ENCODE measurements around the gene RGS6. TPM values are rescaled to one million over a fixed set of nuclear protein-coding genes. Genes with fewer than 3 reads are reported as not detected.
A peak's percentile ranks its signal among the peaks of the same experiment; 100 is the strongest.

The RGS6 gene
- total RNA-seq, 1 donor from 2014 or later, result 5.1 TPM

GRCh38 chr14:72448212-72448611 is 516.0 kb downstream of the RGS6 start:
- no peak overlapping the region for H3K4me3 Mint-ChIP-seq (ENCODE audit: low read depth)
- no peak overlapping the region for H3K27ac Mint-ChIP-seq
- peaks cover 25% of the 10 kb centered on the region for H3K4me1 Mint-ChIP-seq (ENCODE audit: low read depth)
- no peak for DNase-seq (ENCODE audit: low spot score, unreplicated experiment)
- TF ChIP-seq CTCF (IDR thresholded peaks at IDR 0.05; ENCODE audit: unreplicated experiment), result no peak
- no peaks in the 10 kb centered on the region for H3K27me3 Mint-ChIP-seq
- H3K9me3 Mint-ChIP-seq (ENCODE audit: low read depth), result peaks cover 3% of the 10 kb centered on the region
- peaks cover 2% of the 10 kb centered on the region for H3K36me3 Mint-ChIP-seq (ENCODE audit: insufficient read depth)

GRCh38 chr14:72450473-72451044 is 518.3 kb downstream of the RGS6 start:
- Mint-ChIP-seq H3K27me3 (no peaks in the 10 kb centered on the region), H3K4me1 (ENCODE audit: low read depth) (peaks cover 41% of the 10 kb centered on the region), H3K9me3 (ENCODE audit: low read depth) (peaks cover 3% of the 10 kb centered on the region), H3K27ac (no peak overlapping the region), H3K4me3 (ENCODE audit: low read depth) (no peak overlapping the region), H3K36me3 (ENCODE audit: insufficient read depth) (peaks cover 2% of the 10 kb centered on the region)
- no peak for TF ChIP-seq CTCF (IDR thresholded peaks at IDR 0.05; ENCODE audit: unreplicated experiment)
- no peak for DNase-seq (ENCODE audit: low spot score, unreplicated experiment)

GRCh38 chr14:72451054-72451972 is 519.1 kb downstream of the RGS6 start:
- peaks cover 41% of the 10 kb centered on the region for H3K4me1 Mint-ChIP-seq (ENCODE audit: low read depth)
- peaks cover 2% of the 10 kb centered on the region for H3K36me3 Mint-ChIP-seq (ENCODE audit: insufficient read depth)
- TF ChIP-seq CTCF (IDR thresholded peaks at IDR 0.05; ENCODE audit: unreplicated experiment), result no peak
- H3K4me3 Mint-ChIP-seq (ENCODE audit: low read depth), result no peak overlapping the region
- peaks cover 3% of the 10 kb centered on the region for H3K9me3 Mint-ChIP-seq (ENCODE audit: low read depth)
- no peaks in the 10 kb centered on the region for H3K27me3 Mint-ChIP-seq
- peak overlapping the region; percentile 23 for H3K27ac Mint-ChIP-seq
- no peak for DNase-seq (ENCODE audit: low spot score, unreplicated experiment)

- no peaks in the 10 kb centered on the region for H3K27me3 Mint-ChIP-seq
- H3K36me3 Mint-ChIP-seq (ENCODE audit: insufficient read depth), result peaks cover 2% of the 10 kb centered on the region
- H3K4me3 Mint-ChIP-seq (ENCODE audit: low read depth), result no peak overlapping the region
- H3K4me1 Mint-ChIP-seq (ENCODE audit: low read depth), result peaks cover 41% of the 10 kb centered on the region
- H3K27ac Mint-ChIP-seq, result peak overlapping the region; percentile 33
- TF ChIP-seq CTCF (IDR thresholded peaks at IDR 0.05; ENCODE audit: unreplicated experiment), result no peak
- DNase-seq (ENCODE audit: low spot score, unreplicated experiment), result no peak
- H3K9me3 Mint-ChIP-seq (ENCODE audit: low read depth), result peaks cover 3% of the 10 kb centered on the region
These were observed 520.5 kb downstream of the RGS6 start for GRCh38 chr14:72452774-72453173.

GRCh38 chr14:72454388-72455160 is 522.3 kb downstream of the RGS6 start:
- Mint-ChIP-seq H3K36me3 (ENCODE audit: insufficient read depth) (peaks cover 2% of the 10 kb centered on the region), H3K4me3 (ENCODE audit: low read depth) (no peak overlapping the region), H3K27ac (no peak overlapping the region), H3K9me3 (ENCODE audit: low read depth) (peaks cover 3% of the 10 kb centered on the region), H3K27me3 (no peaks in the 10 kb centered on the region), H3K4me1 (ENCODE audit: low read depth) (peaks cover 41% of the 10 kb centered on the region)
- no peak for DNase-seq (ENCODE audit: low spot score, unreplicated experiment)
- no peak for TF ChIP-seq CTCF (IDR thresholded peaks at IDR 0.05; ENCODE audit: unreplicated experiment)

Measured in progenitor cell of endocrine pancreas (in vitro differentiated cells).